GM23338 (cell line): ENCODE measurements around the gene PSMB5. TPM values are rescaled to one million over a fixed set of nuclear protein-coding genes. Genes with fewer than 3 reads are reported as not detected.
A peak's percentile ranks its signal among the peaks of the same experiment; 100 is the strongest.

Source experiments
- ATAC-seq: fragments of 200-7000 bp; cut with Tn5 transposase; 3 replicates; pipeline ENCODE4 v1.9.1; 2020
- DNase-seq: peaks from one replicate; pipeline ENCODE4 v3.0.0-alpha.2; 2015; ENCODE audit warnings: low spot score
- H2AFZ ChIP-seq: fragments of 200-600 bp; sonication (generic); 2 replicates; pipeline ENCODE4 v1.8.0; 2016; ENCODE audit warnings: antibody characterized with exemption, mild to moderate bottlenecking, moderate library complexity
- H3F3A ChIP-seq: fragments of 200-600 bp; sonication (generic); replicated peaks from 2 replicates; pipeline ENCODE4 v1.8.0; 2017; ENCODE audit warnings: antibody characterized with exemption, mixed run types, low read depth
- H3K27ac ChIP-seq: fragments of 200-600 bp; sonication (generic); 2 replicates; pipeline ENCODE4 v1.6.1; 2016; ENCODE audit warnings: low read depth
- H3K27me3 ChIP-seq: fragments of 200-600 bp; sonication (generic); 2 replicates; pipeline ENCODE4 v1.8.0; 2016; ENCODE audit warnings: mild to moderate bottlenecking, mixed run types, moderate library complexity; ENCODE audit not compliant: insufficient read depth
- H3K36me3 ChIP-seq: fragments of 200-600 bp; sonication (generic); 2 replicates; pipeline ENCODE4 v1.8.0; 2016; ENCODE audit warnings: mild to moderate bottlenecking; ENCODE audit not compliant: insufficient read depth
- H3K4me1 ChIP-seq: fragments of 200-600 bp; sonication (generic); 2 replicates; pipeline ENCODE4 v1.8.0; 2016; ENCODE audit warnings: mild to moderate bottlenecking, moderate library complexity; ENCODE audit not compliant: insufficient read depth
- H3K4me2 ChIP-seq: fragments of 200-600 bp; sonication (generic); 2 replicates; pipeline ENCODE4 v1.7.1; 2017; ENCODE audit warnings: mixed run types
- H3K4me3 ChIP-seq: fragments of 200-600 bp; sonication (generic); 2 replicates; pipeline ENCODE4 v1.6.1; 2016; ENCODE audit warnings: mixed run types
- H3K79me2 ChIP-seq: fragments of 200-600 bp; sonication (generic); replicated peaks from 2 replicates; pipeline ENCODE4 v1.8.0; 2017; ENCODE audit warnings: mild to moderate bottlenecking; ENCODE audit not compliant: insufficient read depth
- H3K9me2 ChIP-seq: fragments of 200-600 bp; sonication (generic); 2 replicates; pipeline ENCODE4 v1.8.0; 2017; ENCODE audit not compliant: insufficient read depth
- H4K20me1 ChIP-seq: fragments of 200-600 bp; sonication (generic); replicated peaks from 2 replicates; pipeline ENCODE4 v1.8.0; 2017; ENCODE audit warnings: mild to moderate bottlenecking; ENCODE audit not compliant: insufficient read depth
- H3K27ac Mint-ChIP-seq: 2 replicates; pipeline ENCODE4 v1.8.0; 2020; ENCODE audit warnings: inconsistent platforms, mild to moderate bottlenecking, moderate library complexity, mixed read lengths
- H3K27me3 Mint-ChIP-seq: 3 replicates; pipeline ENCODE4 v1.8.0; 2022; ENCODE audit warnings: low read depth, mild to moderate bottlenecking, moderate library complexity, mixed read lengths, inconsistent platforms; ENCODE audit not compliant: insufficient read depth, poor library complexity
- H3K36me3 Mint-ChIP-seq: 3 replicates; pipeline ENCODE4 v1.8.0; 2021; ENCODE audit warnings: low read depth, mild to moderate bottlenecking, inconsistent platforms, moderate library complexity, mixed read lengths
- H3K4me1 Mint-ChIP-seq: 3 replicates; pipeline ENCODE4 v1.8.0; 2020; ENCODE audit warnings: mild to moderate bottlenecking, inconsistent platforms, mixed read lengths
- H3K4me3 Mint-ChIP-seq: 3 replicates; pipeline ENCODE4 v1.8.0; 2021; ENCODE audit warnings: moderate library complexity, mild to moderate bottlenecking, inconsistent platforms, mixed read lengths
- H3K9me3 Mint-ChIP-seq: 3 replicates; pipeline ENCODE4 v1.8.0; 2020; ENCODE audit warnings: moderate library complexity, mild to moderate bottlenecking, inconsistent platforms, mixed read lengths
- CREB1 ChIP-seq: fragments of 250-450 bp; sonication (Bioruptor Pico); IDR thresholded peaks from 2 replicates; pipeline ENCODE4 v1.5.0; 2020; ENCODE audit warnings: low read depth, mild to moderate bottlenecking, moderate library complexity
- EZH2 ChIP-seq: fragments of 200-600 bp; sonication (generic); IDR thresholded peaks from one replicate; pipeline ENCODE4 v1.8.0; 2017; ENCODE audit warnings: antibody characterized with exemption, mild to moderate bottlenecking, low read depth; ENCODE audit not compliant: unreplicated experiment
- JUNB ChIP-seq: IDR thresholded peaks from one replicate; pipeline ENCODE4 v1.6.1; 2016; ENCODE audit warnings: antibody characterized with exemption; ENCODE audit not compliant: unreplicated experiment
- NANOG ChIP-seq: IDR thresholded peaks from 2 replicates; pipeline ENCODE4 v1.6.1; 2016; ENCODE audit warnings: antibody characterized with exemption, borderline replicate concordance
- POLR2AphosphoS5 ChIP-seq: IDR thresholded peaks from 2 replicates; pipeline ENCODE4 v1.6.1; 2016; ENCODE audit warnings: antibody characterized with exemption, low read depth
- STAT1 ChIP-seq: IDR thresholded peaks from one replicate; pipeline ENCODE4 v1.6.1; 2016; ENCODE audit warnings: antibody characterized with exemption; ENCODE audit not compliant: unreplicated experiment
- ZNF114 ChIP-seq: fragments of 250-450 bp; sonication (Bioruptor Pico); IDR thresholded peaks from 2 replicates; pipeline ENCODE4 v1.5.0; 2020; ENCODE audit warnings: mild to moderate bottlenecking, moderate library complexity
- ZNF331 ChIP-seq: fragments of 250-450 bp; sonication (Bioruptor Pico); IDR thresholded peaks from 2 replicates; pipeline ENCODE4 v1.5.0; 2020; ENCODE audit warnings: low read depth, mild to moderate bottlenecking, moderate library complexity
- polyA plus RNA-seq: library from polyadenylated mRNA; unstranded; fragments of >200 nt; fragmentation: Nextera tagmentation; extraction: Ambion mirVana; gene quantifications from 2 replicates; pipeline ENCODE4 v1.2.1, GENCODE V29; 2016
- total RNA-seq: library from RNA; depleted of rRNA; stranded (reverse); fragments of >200 nt; shearing (Covaris generic); gene quantifications from 2 replicates; pipeline ENCODE4 v1.2.3, GENCODE V29; 2014
- TF ChIP-seq, protein P1 (sequence below): IDR thresholded peaks from 2 replicates; pipeline ENCODE4 v1.6.1; 2016; ENCODE audit warnings: antibody characterized with exemption
- TF ChIP-seq, protein P2 (sequence below), 2 experiments: fragments of 200-600 bp in 1 of 2; sonication (generic) in 1 of 2; conservative IDR thresholded peaks; 2 replicates each; pipeline versions ENCODE4 v1.5.1 to v1.6.1; 2016 to 2017; ENCODE audit warnings: antibody characterized with exemption in 2 of 2, low read depth in 2 of 2, mild to moderate bottlenecking in 2 of 2, moderate library complexity in 1 of 2

Gene PSMB5
- total and polyA plus RNA-seq, 2 experiments from 2014 or later, result 265 to 341 TPM

DNA sequence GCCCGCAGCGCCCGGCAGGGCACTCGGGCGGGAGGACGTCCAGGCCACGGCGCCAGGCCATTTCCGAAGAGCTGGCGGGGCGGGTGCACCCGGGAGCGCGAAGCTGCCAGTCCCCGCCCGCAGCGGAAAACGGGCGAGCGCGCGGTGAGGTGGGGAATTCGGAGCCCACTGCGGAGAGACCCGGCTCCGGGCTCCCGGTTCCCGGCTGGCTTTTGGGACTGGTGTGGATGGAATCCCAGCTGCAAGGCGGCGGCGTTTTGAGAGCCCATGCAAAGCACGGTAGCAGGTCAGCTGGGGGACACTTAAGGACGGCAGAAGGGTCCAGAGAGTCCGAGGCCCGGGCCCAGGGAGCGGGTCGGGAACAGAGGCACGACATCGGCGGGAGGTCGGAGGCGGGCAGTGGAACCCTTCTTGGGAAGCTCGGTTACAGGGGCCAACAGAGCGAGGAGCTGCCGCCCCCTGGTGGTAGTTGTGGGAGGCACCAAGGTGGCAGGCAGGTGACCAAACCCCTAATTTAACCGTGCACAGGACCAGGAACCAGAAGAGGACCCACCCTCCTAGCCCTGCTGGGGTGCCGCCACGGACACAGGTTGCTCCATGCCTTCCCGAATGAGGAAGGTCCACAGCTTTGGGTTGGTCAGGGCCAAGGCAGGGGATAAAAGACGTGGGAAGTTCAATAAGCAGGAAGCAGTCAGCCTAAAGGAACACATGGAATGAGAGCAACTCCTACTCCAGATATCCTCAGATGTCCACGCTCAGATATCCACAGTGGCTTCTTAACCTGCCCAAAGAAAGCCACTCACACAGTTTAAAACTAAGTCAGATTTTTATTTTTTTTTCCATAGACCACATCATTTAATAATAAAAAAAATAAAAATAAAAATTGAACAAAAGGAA, 23.3 kb upstream of the PSMB5 start:
- Histone ChIP-seq H3F3A (peaks cover 32% of the 10 kb centered on the region), H2AFZ (peak overlapping the region; percentile 88)

DNA sequence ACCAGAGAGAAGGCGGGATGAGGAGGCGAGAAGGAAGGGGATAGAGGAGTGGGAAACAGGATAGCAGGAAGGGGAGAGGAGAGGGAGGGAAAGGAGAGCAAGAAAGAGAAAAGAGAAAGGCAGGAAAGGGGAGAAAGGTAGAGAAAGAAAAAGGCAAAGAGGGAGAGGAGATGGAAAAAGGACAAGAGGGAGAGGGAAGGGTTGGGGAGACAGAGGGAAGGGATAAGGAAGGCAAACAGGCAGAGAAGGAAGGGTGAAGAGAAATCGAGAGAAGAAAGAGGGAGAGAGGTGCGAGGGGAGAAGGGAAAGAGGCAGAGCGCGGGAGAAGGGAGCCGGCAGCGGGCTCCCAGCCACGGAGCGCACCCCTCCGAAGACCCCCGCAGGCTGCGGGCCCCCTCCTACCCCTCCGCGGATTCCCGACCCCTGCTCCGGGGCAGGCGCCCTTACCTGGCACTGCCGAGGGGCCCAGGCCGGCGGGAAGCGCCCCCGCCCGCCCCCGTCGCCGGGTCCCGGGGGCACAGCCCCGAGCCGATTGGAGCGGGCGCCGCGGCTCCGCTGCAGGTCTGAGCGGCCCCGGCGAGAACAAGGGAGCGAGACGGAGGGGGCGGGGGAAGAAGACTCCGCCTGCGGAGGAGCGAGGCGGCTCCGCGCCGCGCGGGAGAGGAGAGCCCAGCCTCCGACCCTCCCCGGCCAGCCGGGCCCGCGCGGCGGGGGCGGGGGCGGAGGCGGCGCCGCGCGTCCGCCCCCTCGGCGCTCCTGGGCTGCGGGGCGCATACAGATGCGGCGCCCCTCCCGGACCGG, 22.5 kb upstream of the PSMB5 start, which contains the start of gene CDH24:
Gene CDH24 (minus strand): TSS at position 565 of the 801 bp plus-strand sequence. CDS start 1,787 bp downstream, outside the sequence.
- H3K4me2 ChIP-seq, result peak within 1 kb of the TSS; percentile 98
- H3K27ac ChIP-seq, result peak within 1 kb of the TSS; percentile 85
- peak within 1 kb of the TSS; percentile 86 for H3K4me3 ChIP-seq
- Mint-ChIP-seq H3K9me3 (no peaks in the 10 kb centered on the region), H3K27ac (peak within 1 kb of the TSS; percentile 90), H3K27me3 (peaks cover 18% of the 10 kb centered on the region), H3K4me3 (peak within 1 kb of the TSS; percentile 85), H3K4me1 (peaks cover 19% of the 10 kb centered on the region), H3K36me3 (peaks cover 50% of the 10 kb centered on the region)
- peaks cover 9% of the 10 kb centered on the region; the same call in 1 of the 2 replicates for H4K20me1 ChIP-seq
- peaks cover 13% of the 10 kb centered on the region for H3K36me3 ChIP-seq
- no peaks in the 10 kb centered on the region for H3K79me2 ChIP-seq
- peaks cover 14% of the 10 kb centered on the region; the same call in 1 of the 2 replicates for H3K4me1 ChIP-seq
- no peaks in the 10 kb centered on the region for H3K9me2 ChIP-seq
- DNase-seq, result peak; percentile 86
- H2AFZ ChIP-seq, result peak within 1 kb of the TSS; percentile 90
- peak; percentile 38 for ATAC-seq
- peaks cover 4% of the 10 kb centered on the region; the same call in 1 of the 2 replicates for H3K27me3 ChIP-seq
- H3F3A ChIP-seq, result peaks cover 23% of the 10 kb centered on the region
- TF ChIP-seq, protein P1, sequence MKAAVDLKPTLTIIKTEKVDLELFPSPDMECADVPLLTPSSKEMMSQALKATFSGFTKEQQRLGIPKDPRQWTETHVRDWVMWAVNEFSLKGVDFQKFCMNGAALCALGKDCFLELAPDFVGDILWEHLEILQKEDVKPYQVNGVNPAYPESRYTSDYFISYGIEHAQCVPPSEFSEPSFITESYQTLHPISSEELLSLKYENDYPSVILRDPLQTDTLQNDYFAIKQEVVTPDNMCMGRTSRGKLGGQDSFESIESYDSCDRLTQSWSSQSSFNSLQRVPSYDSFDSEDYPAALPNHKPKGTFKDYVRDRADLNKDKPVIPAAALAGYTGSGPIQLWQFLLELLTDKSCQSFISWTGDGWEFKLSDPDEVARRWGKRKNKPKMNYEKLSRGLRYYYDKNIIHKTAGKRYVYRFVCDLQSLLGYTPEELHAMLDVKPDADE, result no peak
- TF ChIP-seq STAT1 (no peak), ZNF331 (CRISPR knock-in tag) (no peak), POLR2AphosphoS5 (no peak; the same call in 1 of the 2 replicates), NANOG (no peak), CREB1 (no peak), EZH2 (no peak), ZNF114 (CRISPR knock-in tag) (no peak)
- TF ChIP-seq, protein P2, sequence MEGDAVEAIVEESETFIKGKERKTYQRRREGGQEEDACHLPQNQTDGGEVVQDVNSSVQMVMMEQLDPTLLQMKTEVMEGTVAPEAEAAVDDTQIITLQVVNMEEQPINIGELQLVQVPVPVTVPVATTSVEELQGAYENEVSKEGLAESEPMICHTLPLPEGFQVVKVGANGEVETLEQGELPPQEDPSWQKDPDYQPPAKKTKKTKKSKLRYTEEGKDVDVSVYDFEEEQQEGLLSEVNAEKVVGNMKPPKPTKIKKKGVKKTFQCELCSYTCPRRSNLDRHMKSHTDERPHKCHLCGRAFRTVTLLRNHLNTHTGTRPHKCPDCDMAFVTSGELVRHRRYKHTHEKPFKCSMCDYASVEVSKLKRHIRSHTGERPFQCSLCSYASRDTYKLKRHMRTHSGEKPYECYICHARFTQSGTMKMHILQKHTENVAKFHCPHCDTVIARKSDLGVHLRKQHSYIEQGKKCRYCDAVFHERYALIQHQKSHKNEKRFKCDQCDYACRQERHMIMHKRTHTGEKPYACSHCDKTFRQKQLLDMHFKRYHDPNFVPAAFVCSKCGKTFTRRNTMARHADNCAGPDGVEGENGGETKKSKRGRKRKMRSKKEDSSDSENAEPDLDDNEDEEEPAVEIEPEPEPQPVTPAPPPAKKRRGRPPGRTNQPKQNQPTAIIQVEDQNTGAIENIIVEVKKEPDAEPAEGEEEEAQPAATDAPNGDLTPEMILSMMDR (conservative IDR thresholded peaks at IDR 0.05; ENCODE audit: low read depth in 2 of 2), result no peak

More for the DNA sequence above, 23.3 kb upstream of the PSMB5 start:
- H4K20me1 ChIP-seq, result peaks cover 16% of the 10 kb centered on the region
- H3K4me3 ChIP-seq, result peak overlapping the region; percentile 86
- H3K4me2 ChIP-seq, result peak overlapping the region; percentile 98
- peaks cover 22% of the 10 kb centered on the region for H3K36me3 ChIP-seq
- peak; percentile 96 for DNase-seq
- Mint-ChIP-seq H3K4me3 (peak overlapping the region; percentile 85), H3K36me3 (peaks cover 58% of the 10 kb centered on the region), H3K27me3 (peaks cover 18% of the 10 kb centered on the region), H3K27ac (peak overlapping the region; percentile 90), H3K9me3 (no peaks in the 10 kb centered on the region), H3K4me1 (peaks cover 18% of the 10 kb centered on the region)
- H3K79me2 ChIP-seq, result 0 out of 2 replicates have a peak, but pooled peaks cover 3% of the 10 kb centered on the region
- ATAC-seq, result peak; percentile 70
- TF ChIP-seq, protein P2 (conservative IDR thresholded peaks at IDR 0.05; ENCODE audit: low read depth in 2 of 2), result peak; percentile 83 to 90
- TF ChIP-seq JUNB, result no peak
- peak; percentile 67 for TF ChIP-seq POLR2AphosphoS5
- peaks cover 4% of the 10 kb centered on the region; the same call in 1 of the 2 replicates for H3K27me3 ChIP-seq
- H3K27ac ChIP-seq, result peak overlapping the region; percentile 85
- H3K4me1 ChIP-seq, result peaks cover 14% of the 10 kb centered on the region; the same call in 1 of the 2 replicates
- no peaks in the 10 kb centered on the region for H3K9me2 ChIP-seq
